ENCODE results near the gene ASB15. TPM values are rescaled to one million over a fixed set of nuclear protein-coding genes. Genes with fewer than 3 reads are reported as not detected.

The ASB15 gene
- polyA plus RNA-seq, 2 of the 4 experiments (the other 2 are of a cell fraction) = not detected

DNA sequence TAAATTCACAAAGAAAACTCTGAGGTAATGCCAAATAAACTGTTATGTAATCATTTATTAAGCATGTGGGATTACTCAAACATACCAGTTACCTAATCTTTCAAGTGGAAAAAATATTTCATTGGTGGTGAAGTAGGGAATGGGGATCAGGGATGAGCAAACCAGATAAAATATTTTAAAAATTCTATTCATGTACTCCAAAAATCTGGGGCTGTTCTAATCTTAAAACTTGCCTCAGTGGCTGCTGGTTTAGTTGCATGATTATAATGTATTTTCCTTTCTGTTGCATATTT is 73.5 kb downstream of the ASB15 start:
- Histone ChIP-seq H3K27ac (no peak overlapping the region), H3K4me1 (peaks cover 9% of the 10 kb centered on the region; the same call in 2 of the 3 replicates), H3K4me2 (no peak overlapping the region), H3K9me3 (no peaks in the 10 kb centered on the region), H3K4me3 (no peak overlapping the region)
- ChIA-PET POLR2A (interaction anchor here (0.9 kb wide), 1 partner anchor 74 kb away, joined by 6 read pairs; the partner anchor contains the start of gene WASL), CTCF (interaction anchor here (1.2 to 1.9 kb wide), 2 partner anchors 123 to 190 kb away, joined by 3 to 10 read pairs; no protein-coding TSS in a partner anchor)
- DNase-seq (ENCODE audit: low read depth in 1 of 2, low spot score in 1 of 2) (no peak), FAIRE-seq (no peak), ATAC-seq (no peak)
- no peak for TF ChIP-seq ZNF302 (CRISPR knock-in tag; IDR thresholded peaks at IDR 0.05)
- no peak for TF ChIP-seq MYC (IDR thresholded peaks at IDR 0.05; ENCODE audit: borderline replicate concordance, low read length)
- TF ChIP-seq, protein P1, sequence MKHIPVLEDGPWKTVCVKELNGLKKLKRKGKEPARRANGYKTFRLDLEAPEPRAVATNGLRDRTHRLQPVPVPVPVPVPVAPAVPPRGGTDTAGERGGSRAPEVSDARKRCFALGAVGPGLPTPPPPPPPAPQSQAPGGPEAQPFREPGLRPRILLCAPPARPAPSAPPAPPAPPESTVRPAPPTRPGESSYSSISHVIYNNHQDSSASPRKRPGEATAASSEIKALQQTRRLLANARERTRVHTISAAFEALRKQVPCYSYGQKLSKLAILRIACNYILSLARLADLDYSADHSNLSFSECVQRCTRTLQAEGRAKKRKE (CRISPR knock-in tag; IDR thresholded peaks at IDR 0.05; ENCODE audit: low read depth) = no peak
- TF ChIP-seq, protein P2, sequence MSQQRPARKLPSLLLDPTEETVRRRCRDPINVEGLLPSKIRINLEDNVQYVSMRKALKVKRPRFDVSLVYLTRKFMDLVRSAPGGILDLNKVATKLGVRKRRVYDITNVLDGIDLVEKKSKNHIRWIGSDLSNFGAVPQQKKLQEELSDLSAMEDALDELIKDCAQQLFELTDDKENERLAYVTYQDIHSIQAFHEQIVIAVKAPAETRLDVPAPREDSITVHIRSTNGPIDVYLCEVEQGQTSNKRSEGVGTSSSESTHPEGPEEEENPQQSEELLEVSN (IDR thresholded peaks at IDR 0.05; ENCODE audit: borderline replicate concordance, low read depth) = no peak
- TF ChIP-seq HDAC2 (IDR thresholded peaks at IDR 0.05) = no peak
- TF ChIP-seq EHMT2 (IDR thresholded peaks at IDR 0.05; ENCODE audit: low read depth) = no peak
- no peak for TF ChIP-seq BHLHE40 (IDR thresholded peaks at IDR 0.05; ENCODE audit: low read depth, low read length)
- no peak for TF ChIP-seq HOXA7 (CRISPR knock-in tag; IDR thresholded peaks at IDR 0.05)
- no peak for TF ChIP-seq RAD21 (conservative IDR thresholded peaks at IDR 0.05 in 1 of 2, IDR thresholded peaks at IDR 0.05 in 1 of 2)
- TF ChIP-seq FOSB (CRISPR knock-in tag; IDR thresholded peaks at IDR 0.05) = no peak
- no peak for TF ChIP-seq EP300 (IDR thresholded peaks at IDR 0.05)
- TF ChIP-seq, protein P3, sequence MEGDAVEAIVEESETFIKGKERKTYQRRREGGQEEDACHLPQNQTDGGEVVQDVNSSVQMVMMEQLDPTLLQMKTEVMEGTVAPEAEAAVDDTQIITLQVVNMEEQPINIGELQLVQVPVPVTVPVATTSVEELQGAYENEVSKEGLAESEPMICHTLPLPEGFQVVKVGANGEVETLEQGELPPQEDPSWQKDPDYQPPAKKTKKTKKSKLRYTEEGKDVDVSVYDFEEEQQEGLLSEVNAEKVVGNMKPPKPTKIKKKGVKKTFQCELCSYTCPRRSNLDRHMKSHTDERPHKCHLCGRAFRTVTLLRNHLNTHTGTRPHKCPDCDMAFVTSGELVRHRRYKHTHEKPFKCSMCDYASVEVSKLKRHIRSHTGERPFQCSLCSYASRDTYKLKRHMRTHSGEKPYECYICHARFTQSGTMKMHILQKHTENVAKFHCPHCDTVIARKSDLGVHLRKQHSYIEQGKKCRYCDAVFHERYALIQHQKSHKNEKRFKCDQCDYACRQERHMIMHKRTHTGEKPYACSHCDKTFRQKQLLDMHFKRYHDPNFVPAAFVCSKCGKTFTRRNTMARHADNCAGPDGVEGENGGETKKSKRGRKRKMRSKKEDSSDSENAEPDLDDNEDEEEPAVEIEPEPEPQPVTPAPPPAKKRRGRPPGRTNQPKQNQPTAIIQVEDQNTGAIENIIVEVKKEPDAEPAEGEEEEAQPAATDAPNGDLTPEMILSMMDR (IDR thresholded peaks at IDR 0.05) = no peak
- no peak for TF ChIP-seq KDM5A (IDR thresholded peaks at IDR 0.05)
- no peak for TF ChIP-seq CBX8 (IDR thresholded peaks at IDR 0.05)
- no peak for TF ChIP-seq TP53 (CRISPR knock-in tag; IDR thresholded peaks at IDR 0.05)
- no peak for TF ChIP-seq HEYL (CRISPR knock-in tag; IDR thresholded peaks at IDR 0.05)

DNA sequence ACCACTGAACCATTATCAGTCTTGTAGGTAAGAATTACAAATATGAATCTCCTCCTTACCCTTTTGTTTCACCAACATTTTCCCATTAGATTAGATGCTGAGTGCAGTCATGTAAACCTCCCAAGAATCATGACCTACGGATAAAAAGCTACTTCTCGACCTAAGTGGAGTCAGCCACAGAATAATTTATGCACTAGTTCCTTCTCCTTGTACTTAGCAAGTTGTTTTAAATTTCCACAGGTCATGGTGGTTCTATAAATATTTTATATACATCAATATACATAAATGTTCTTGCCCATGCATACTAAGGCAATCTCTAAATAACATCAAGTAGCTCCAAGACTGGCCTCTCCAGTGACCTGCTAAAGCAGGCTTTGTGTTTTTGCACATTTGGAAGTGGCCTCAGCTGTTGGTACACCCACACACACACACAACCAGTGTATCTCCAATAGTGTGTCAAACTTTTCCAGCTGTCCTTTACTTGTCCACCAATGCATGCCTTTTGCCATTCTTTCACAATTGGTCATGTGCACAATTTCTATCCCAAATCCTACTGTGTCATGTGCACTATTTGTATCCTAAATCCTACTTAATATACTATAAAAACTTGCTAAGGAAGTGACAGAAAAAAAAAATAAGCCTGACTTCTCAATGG is 75.6 kb downstream of the ASB15 start:
- Histone ChIP-seq H3K4me1 (peaks cover 9% of the 10 kb centered on the region; the same call in 2 of the 3 replicates), H3K4me3 (no peak overlapping the region), H3K9me3 (no peaks in the 10 kb centered on the region), H3K27ac (no peak overlapping the region), H3K4me2 (no peak overlapping the region)
- TF ChIP-seq EHMT2 (IDR thresholded peaks at IDR 0.05; ENCODE audit: low read depth) = no peak
- no peak for TF ChIP-seq NFE2L2 (conservative IDR thresholded peaks at IDR 0.05; ENCODE audit: low read length)
- TF ChIP-seq, protein P4, sequence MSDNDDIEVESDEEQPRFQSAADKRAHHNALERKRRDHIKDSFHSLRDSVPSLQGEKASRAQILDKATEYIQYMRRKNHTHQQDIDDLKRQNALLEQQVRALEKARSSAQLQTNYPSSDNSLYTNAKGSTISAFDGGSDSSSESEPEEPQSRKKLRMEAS (IDR thresholded peaks at IDR 0.05) = no peak
- TF ChIP-seq FOXS1 (CRISPR knock-in tag; IDR thresholded peaks at IDR 0.05) = no peak
- WGBS (ENCODE audit: missing lambda C conversion rate) = 91% methylated on average over 2 of the region's 2 CpGs
- no peak for ATAC-seq
- FAIRE-seq = no peak
- ChIA-PET POLR2A (no interaction called here), CTCF (interaction anchor here (1.3 to 1.5 kb wide), 2 partner anchors 120 to 195 kb away, joined by 3 to 6 read pairs; no protein-coding TSS in a partner anchor)
- DNase-seq (ENCODE audit: low read depth in 1 of 2, low spot score in 1 of 2) = no peak

DNA sequence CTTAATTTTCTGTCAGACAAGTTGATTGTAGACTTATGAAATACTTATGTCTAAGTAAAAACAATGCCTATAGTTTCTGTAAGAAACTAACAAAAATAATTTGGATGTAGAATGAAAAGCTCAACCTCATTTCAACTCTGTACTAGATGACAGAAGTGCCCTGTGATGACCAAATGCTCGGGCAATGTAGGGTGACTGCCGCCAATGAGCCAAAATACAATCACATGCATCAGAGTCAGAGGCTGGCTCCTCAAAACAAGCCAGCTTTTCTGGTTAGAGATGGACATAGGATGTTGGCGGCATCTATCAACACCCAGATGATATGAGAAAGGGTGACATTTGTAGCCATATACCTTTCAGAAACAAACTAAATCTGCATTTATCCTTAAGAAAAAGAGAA is 78.0 kb downstream of the ASB15 start:
- Histone ChIP-seq H3K4me1 (peaks cover 9% of the 10 kb centered on the region; the same call in 2 of the 3 replicates), H3K9me3 (no peaks in the 10 kb centered on the region), H3K4me2 (no peak overlapping the region), H3K27ac (no peak overlapping the region), H3K4me3 (no peak overlapping the region)
- ATAC-seq (no peak), DNase-seq (ENCODE audit: low read depth in 1 of 2, low spot score in 1 of 2) (no peak), FAIRE-seq (no peak)
- POLR2A ChIA-PET = no interaction called here
- CTCF ChIA-PET = interaction anchor here (1.0 to 1.5 kb wide), 4 partner anchors 101 to 192 kb away, joined by 3 to 5 read pairs (median 4); no protein-coding TSS in a partner anchor
- WGBS (ENCODE audit: missing lambda C conversion rate) = 97% methylated on average over 3 of the region's 3 CpGs
- TF ChIP-seq, protein P1 (CRISPR knock-in tag; IDR thresholded peaks at IDR 0.05; ENCODE audit: low read depth) = no peak
- TF ChIP-seq HEYL (CRISPR knock-in tag; IDR thresholded peaks at IDR 0.05) (no peak), CBX2 (IDR thresholded peaks at IDR 0.05; ENCODE audit: borderline replicate concordance, low read depth) (no peak), ZFP36 (IDR thresholded peaks at IDR 0.05; ENCODE audit: borderline replicate concordance, partially characterized antibody) (no peak)
- TF ChIP-seq, protein P5, sequence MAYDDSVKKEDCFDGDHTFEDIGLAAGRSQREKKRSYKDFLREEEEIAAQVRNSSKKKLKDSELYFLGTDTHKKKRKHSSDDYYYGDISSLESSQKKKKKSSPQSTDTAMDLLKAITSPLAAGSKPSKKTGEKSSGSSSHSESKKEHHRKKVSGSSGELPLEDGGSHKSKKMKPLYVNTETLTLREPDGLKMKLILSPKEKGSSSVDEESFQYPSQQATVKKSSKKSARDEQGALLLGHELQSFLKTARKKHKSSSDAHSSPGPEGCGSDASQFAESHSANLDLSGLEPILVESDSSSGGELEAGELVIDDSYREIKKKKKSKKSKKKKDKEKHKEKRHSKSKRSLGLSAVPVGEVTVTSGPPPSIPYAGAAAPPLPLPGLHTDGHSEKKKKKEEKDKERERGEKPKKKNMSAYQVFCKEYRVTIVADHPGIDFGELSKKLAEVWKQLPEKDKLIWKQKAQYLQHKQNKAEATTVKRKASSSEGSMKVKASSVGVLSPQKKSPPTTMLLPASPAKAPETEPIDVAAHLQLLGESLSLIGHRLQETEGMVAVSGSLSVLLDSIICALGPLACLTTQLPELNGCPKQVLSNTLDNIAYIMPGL (CRISPR knock-in tag; IDR thresholded peaks at IDR 0.05; ENCODE audit: borderline replicate concordance) = no peak
- TF ChIP-seq, protein P6, sequence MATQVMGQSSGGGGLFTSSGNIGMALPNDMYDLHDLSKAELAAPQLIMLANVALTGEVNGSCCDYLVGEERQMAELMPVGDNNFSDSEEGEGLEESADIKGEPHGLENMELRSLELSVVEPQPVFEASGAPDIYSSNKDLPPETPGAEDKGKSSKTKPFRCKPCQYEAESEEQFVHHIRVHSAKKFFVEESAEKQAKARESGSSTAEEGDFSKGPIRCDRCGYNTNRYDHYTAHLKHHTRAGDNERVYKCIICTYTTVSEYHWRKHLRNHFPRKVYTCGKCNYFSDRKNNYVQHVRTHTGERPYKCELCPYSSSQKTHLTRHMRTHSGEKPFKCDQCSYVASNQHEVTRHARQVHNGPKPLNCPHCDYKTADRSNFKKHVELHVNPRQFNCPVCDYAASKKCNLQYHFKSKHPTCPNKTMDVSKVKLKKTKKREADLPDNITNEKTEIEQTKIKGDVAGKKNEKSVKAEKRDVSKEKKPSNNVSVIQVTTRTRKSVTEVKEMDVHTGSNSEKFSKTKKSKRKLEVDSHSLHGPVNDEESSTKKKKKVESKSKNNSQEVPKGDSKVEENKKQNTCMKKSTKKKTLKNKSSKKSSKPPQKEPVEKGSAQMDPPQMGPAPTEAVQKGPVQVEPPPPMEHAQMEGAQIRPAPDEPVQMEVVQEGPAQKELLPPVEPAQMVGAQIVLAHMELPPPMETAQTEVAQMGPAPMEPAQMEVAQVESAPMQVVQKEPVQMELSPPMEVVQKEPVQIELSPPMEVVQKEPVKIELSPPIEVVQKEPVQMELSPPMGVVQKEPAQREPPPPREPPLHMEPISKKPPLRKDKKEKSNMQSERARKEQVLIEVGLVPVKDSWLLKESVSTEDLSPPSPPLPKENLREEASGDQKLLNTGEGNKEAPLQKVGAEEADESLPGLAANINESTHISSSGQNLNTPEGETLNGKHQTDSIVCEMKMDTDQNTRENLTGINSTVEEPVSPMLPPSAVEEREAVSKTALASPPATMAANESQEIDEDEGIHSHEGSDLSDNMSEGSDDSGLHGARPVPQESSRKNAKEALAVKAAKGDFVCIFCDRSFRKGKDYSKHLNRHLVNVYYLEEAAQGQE (IDR thresholded peaks at IDR 0.05) = no peak

Data from A549 (cell line).